Spleen (tissue), 11 donors: ENCODE measurements around the gene TSPAN10. TPM values are rescaled to one million over a fixed set of nuclear protein-coding genes. Genes with fewer than 3 reads are reported as not detected.

Experiments
- DNase-seq: peaks from one replicate; pipeline ENCODE4 v3.0.0-alpha.2; 2020
- H3K27ac ChIP-seq, 8 donors: fragments of 200-600 bp; sonication (generic) in 7 of 8; 1 replicate in 4 of 8; 2 replicates in 4 of 8; pipeline versions ENCODE4 v1.5.0 to v1.8.0; 2016 to 2021; ENCODE audit warnings: inconsistent platforms in 4 of 8, mild to moderate bottlenecking in 4 of 8, moderate library complexity in 1 of 8
- H3K27me3 ChIP-seq, 7 donors: fragments of 200-600 bp; sonication (generic) in 6 of 7; replicated peaks in 1 of 7; 1 replicate in 4 of 7; 2 replicates in 3 of 7; pipeline versions ENCODE4 v1.5.0 to v1.8.0; 2016 to 2021; ENCODE audit warnings: inconsistent platforms in 3 of 7, mild to moderate bottlenecking in 1 of 7
- H3K36me3 ChIP-seq, 6 donors: fragments of 200-600 bp; sonication (generic) in 5 of 6; 1 replicate in 4 of 6; 2 replicates in 2 of 6; pipeline versions ENCODE4 v1.5.0 to v1.8.0; 2016 to 2021; ENCODE audit warnings: inconsistent platforms in 2 of 6
- H3K4me1 ChIP-seq, 6 donors: fragments of 200-600 bp; sonication (generic) in 5 of 6; 1 replicate in 3 of 6; 2 replicates in 3 of 6; pipeline versions ENCODE4 v1.5.0 to v1.8.0; 2016 to 2021; ENCODE audit warnings: inconsistent platforms in 3 of 6
- H3K4me3 ChIP-seq, 8 donors: fragments of 200-600 bp; sonication (generic) in 7 of 8; 1 replicate in 4 of 8; 2 replicates in 4 of 8; pipeline versions ENCODE4 v1.5.0 to v1.8.0; 2016 to 2021; ENCODE audit warnings: inconsistent platforms in 4 of 8, mild to moderate bottlenecking in 4 of 8, moderate library complexity in 2 of 8
- H3K9me3 ChIP-seq, 8 donors: fragments of 200-600 bp; sonication (generic) in 7 of 8; 1 replicate in 4 of 8; 2 replicates in 4 of 8; pipeline versions ENCODE4 v1.5.0 to v1.8.0; 2016 to 2021; ENCODE audit warnings: inconsistent platforms in 4 of 8
- CTCF ChIP-seq, 11 experiments: fragments of 200-600 bp in 7 of 11; fragments of 450-650 bp in 4 of 11; sonication (generic) in 4 of 11; IDR thresholded peaks in 8 of 11; conservative IDR thresholded peaks in 3 of 11; 1 replicate in 7 of 11; 2 replicates in 4 of 11; pipeline versions ENCODE4 v1.4.0 to v1.8.0; 2016 to 2021; ENCODE audit warnings: antibody characterized with exemption in 11 of 11, inconsistent platforms in 4 of 11, mild to moderate bottlenecking in 1 of 11
- POLR2A ChIP-seq, 3 donors: fragments of 450-650 bp; IDR thresholded peaks; one replicate each; pipeline ENCODE4 v1.5.1; 2017; ENCODE audit warnings: antibody characterized with exemption in 3 of 3, mild to moderate bottlenecking in 1 of 3
- POLR2AphosphoS5 ChIP-seq, 3 donors: sonication (generic); formaldehyde crosslinking; IDR thresholded peaks; one replicate each; pipeline ENCODE4 v1.5.1; 2017; ENCODE audit warnings: antibody characterized with exemption in 3 of 3
- WGBS, 5 donors: extraction: QIAGEN DNeasy Blood & Tissue Kit in 3 of 5; methylation state at CpG; one replicate each; pipeline versions ENCODE4 v1.1.5 to v1.1.7; 2013 to 2018; 5-methylcytosine and 5-hydroxymethylcytosine counted together
- intact Hi-C: fragments of 100-400 bp; cut with DNase I; formaldehyde crosslinking; loops from one replicate; pipeline ENCODE4 v1.15.0; 2023; ENCODE audit warnings: low total_unique reads
- polyA plus RNA-seq, 3 donors: library from polyadenylated mRNA; stranded (reverse); fragments of 200-250 nt; gene quantifications; one replicate each; pipeline ENCODE4 v1.2.1, GENCODE V29; 2013
- total RNA-seq, 7 donors: library from RNA; depleted of rRNA in 3 of 7; stranded (reverse); fragments of >200 nt in 3 of 7; fragmentation: NEBNext Ultra II Directional in 4 of 7; extraction: Animal tissue kit (Norgen Biotek cat#: 25700) in 4 of 7; gene quantifications; one replicate each; pipeline versions ENCODE4 v1.1.0 to v1.2.1, GENCODE V29; 2016 to 2021
- donor health status: healthy with polysubstance abuse.
- donor health status: DM: no; HTN: no; CAD: no; lungs with moderate emphysema.
- donor health status: DM: no; HTN: no; CAD: no.
- donor health status: Bipolar disorder and iron deficiency.
- donor health status: healthy.
- donor health status: DM: no; HTN: no; CAD: no.
- donor health status: DM: yes; HTN: yes; CAD: no.

TSPAN10 gene
- total and polyA plus RNA-seq, 10 donors, result 0.37 to 3.0 (median 1.1) TPM; not detected in 2

GRCh38 chr17:81651692-81652091 is 14.7 kb downstream of the TSPAN10 start:
- WGBS, 5 donors, result 76 to 89% (median 86%) methylated on average over 6 to 10 of the region's 10 CpGs
- Histone ChIP-seq H3K27ac (no peak overlapping the region), H3K27me3 (peaks cover 0 to 86% (median 36%) of the 10 kb centered on the region in 7 donors), H3K36me3 (no peaks in the 10 kb centered on the region), H3K9me3 (peaks cover 0 to 11% (median 0%) of the 10 kb centered on the region in 8 donors), H3K4me3 (no peak overlapping the region), H3K4me1 (peaks cover 0 to 41% (median 12%) of the 10 kb centered on the region in 6 donors)
- DNase-seq, result no peak
- intact Hi-C loops, result no loop called here
- TF ChIP-seq POLR2A (IDR thresholded peaks at IDR 0.05), result no peak
- no peak for TF ChIP-seq CTCF (IDR thresholded peaks at IDR 0.05 in 8 of 11, conservative IDR thresholded peaks at IDR 0.05 in 3 of 11)
- no peak for TF ChIP-seq POLR2AphosphoS5 (IDR thresholded peaks at IDR 0.05)

DNA sequence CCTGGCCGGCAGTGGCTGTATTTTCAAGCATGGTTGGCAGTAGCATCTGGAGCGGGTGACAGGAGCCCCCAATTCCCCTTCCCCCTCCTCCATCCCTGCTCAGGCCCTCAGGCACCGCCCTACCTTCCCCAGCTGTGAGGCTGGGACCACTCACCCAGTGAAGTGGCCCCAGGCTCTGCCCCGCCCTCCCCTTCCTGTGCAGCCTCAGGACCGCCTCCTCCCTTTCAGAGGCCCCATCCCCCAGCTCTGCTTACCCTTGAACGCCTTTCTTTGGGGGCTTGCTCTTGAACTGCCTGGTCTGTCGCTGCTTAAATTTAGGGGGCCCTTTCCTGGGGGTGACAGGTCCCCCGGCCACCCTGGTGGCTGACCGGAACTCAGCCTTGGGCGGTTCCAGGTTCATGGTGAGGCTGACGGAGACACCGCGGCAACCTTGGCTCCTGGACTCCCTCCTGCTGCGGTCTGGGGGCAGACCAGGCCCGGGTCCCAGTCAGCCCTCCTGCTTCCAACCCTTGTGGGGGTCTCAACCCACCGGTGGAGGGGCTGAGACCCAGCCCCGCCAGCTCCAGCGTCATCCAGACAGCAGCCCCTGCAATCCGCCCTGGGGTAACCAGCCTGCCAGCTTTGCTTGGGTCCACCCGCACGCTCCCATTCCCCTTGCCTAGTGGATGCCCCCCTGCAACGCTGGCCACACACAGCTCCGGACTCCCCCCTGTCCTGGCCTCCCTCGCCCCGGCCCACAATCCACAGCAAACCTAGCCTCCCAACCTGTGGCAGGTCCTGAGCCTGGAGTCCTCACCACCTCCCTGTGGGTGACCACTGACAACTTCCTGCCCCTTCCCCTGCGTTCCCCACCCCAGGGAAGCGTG is 16.1 kb downstream of the TSPAN10 start:
- no peak for DNase-seq
- Histone ChIP-seq H3K4me1 (peaks cover 0 to 46% (median 12%) of the 10 kb centered on the region in 6 donors), H3K27ac (peak overlapping the region in 2 of 8 donors; percentile 32 to 36), H3K9me3 (peaks cover 0 to 11% (median 0%) of the 10 kb centered on the region in 8 donors), H3K36me3 (no peaks in the 10 kb centered on the region), H3K4me3 (peak overlapping the region in 5 of 8 donors; percentile 23 to 65 (median 37)), H3K27me3 (peaks cover 0 to 73% (median 29%) of the 10 kb centered on the region in 7 donors)
- 8 to 18% (median 15%) methylated on average over 23 to 27 of the region's 27 CpGs for WGBS, 5 donors
- TF ChIP-seq CTCF (IDR thresholded peaks at IDR 0.05 in 8 of 11, conservative IDR thresholded peaks at IDR 0.05 in 3 of 11), result no peak
- TF ChIP-seq POLR2A (IDR thresholded peaks at IDR 0.05), result no peak
- TF ChIP-seq POLR2AphosphoS5 (IDR thresholded peaks at IDR 0.05), result no peak
- intact Hi-C loops, result no loop called here

DNA sequence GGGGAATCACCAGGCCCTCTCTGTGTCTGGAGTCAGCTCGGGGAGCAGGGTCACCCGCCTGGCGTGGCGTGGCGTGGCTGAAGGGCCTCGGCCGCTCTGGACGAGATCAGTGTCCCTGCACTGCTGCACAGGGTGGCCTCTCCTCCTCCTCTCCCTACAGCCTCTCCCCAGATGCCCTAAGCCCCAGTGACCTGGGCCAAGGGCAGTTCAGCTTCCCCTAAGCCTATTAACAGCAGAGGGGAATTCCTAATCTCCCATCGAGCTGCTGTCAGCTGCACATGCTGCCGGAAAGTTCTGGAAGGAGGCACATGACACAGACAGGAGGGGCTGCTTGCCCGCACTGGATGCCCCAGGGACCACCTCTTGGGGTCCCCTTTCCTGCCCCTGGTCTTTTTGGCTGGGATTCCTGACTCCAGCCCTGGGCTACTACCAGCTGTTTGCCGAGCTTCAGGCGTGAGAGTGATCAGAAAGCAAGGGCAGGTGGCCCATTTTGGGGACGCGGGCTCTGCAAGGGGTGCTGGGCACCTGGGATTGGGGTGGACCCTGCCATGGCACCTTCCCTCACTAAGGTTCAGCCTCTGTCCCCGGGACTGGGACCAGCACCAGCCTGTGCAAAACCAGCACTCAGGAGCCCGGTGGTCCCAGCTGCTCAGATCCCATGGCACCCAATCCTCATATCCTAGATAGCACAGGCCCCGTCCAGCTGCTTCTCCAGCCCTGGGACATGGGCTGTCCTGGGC is 18.6 kb downstream of the TSPAN10 start:
- Histone ChIP-seq H3K27me3 (peaks cover 0 to 49% (median 13%) of the 10 kb centered on the region in 7 donors), H3K4me1 (peaks cover 0 to 42% (median 12%) of the 10 kb centered on the region in 6 donors), H3K36me3 (no peaks in the 10 kb centered on the region), H3K4me3 (no peak overlapping the region), H3K9me3 (no peaks in the 10 kb centered on the region), H3K27ac (no peak overlapping the region)
- intact Hi-C loops, result no loop called here
- WGBS, 5 donors, result 74 to 84% (median 77%) methylated on average over 7 to 18 of the region's 18 CpGs
- DNase-seq, result no peak
- TF ChIP-seq POLR2A (IDR thresholded peaks at IDR 0.05) (no peak), CTCF (IDR thresholded peaks at IDR 0.05 in 8 of 11, conservative IDR thresholded peaks at IDR 0.05 in 3 of 11) (no peak), POLR2AphosphoS5 (IDR thresholded peaks at IDR 0.05) (no peak)
